Neural progenitor cell (in vitro differentiated cells): Measurements from ENCODE around the gene FOXK2.

Experiments
- CTCF ChIP-seq: fragments of 200-600 bp; sonication (generic); IDR thresholded peaks from 2 replicates; pipeline ENCODE4 v1.5.1; 2017; ENCODE audit warnings: antibody characterized with exemption, mild to moderate bottlenecking
- EZH2 ChIP-seq: fragments of 200-600 bp; sonication (generic); IDR thresholded peaks from 2 replicates; pipeline ENCODE4 v1.6.1; 2017; ENCODE audit warnings: antibody characterized with exemption, mild to moderate bottlenecking, moderate library complexity
- EZH2phosphoT487 ChIP-seq: fragments of 200-600 bp; sonication (generic); IDR thresholded peaks from 2 replicates; pipeline ENCODE4 v1.6.1; 2017; ENCODE audit warnings: antibody characterized with exemption

GRCh38 chr17:82563318-82563717 lies 43.8 kb downstream of the FOXK2 start:
- TF ChIP-seq CTCF (no peak), EZH2phosphoT487 (no peak), EZH2 (no peak)
